HG03457 (cell line): ENCODE measurements around the gene EPHX1.
"Not testable (repeated sequence)": the region's sequence is repeated elsewhere in the genome, so short reads cannot be mapped to it uniquely, and the experiment has no call there.

ENCODE experiments used
- ATAC-seq: cut with Tn5 transposase; IDR thresholded peaks from one replicate; pipeline ENCODE4 v1.9.1; 2021; ENCODE audit warnings: moderate number of reproducible peaks; ENCODE audit not compliant: unreplicated experiment

The EPHX1 gene

DNA sequence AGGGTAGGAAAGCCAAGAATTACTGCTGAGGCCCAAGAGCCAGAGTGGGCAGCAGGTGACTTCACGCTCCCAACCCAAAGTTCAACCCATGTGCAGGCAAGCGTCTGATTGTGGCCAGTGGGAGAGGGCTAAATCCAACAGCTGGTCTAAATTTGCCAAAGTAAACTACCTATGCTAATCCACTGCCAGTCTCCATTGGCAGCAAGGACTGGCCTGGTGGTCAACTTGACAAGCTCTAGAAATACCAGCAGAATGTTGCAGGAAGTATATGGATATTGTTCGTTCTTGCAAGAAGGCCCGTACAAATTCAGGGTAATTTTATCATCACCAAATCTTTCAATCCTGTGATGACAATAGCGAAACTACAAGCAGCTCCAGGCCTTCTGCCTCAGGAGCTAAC is 70.7 kb downstream of the EPHX1 start:
- no peak for ATAC-seq

GRCh38 chr1:225881081-225881958 is 71.4 kb downstream of the EPHX1 start:
- no peak for ATAC-seq

- ATAC-seq = peak; percentile 53
These were observed 72.2 kb downstream of the EPHX1 start, which contains the start of gene TMEM63A for GRCh38 chr1:225881959-225882693. TMEM63A (minus strand) TSS chr1:225882380; CDS start chr1:225877580, 4,800 bp downstream.

- ATAC-seq = peak; percentile 12
These were observed 73.0 kb downstream of the EPHX1 start for GRCh38 chr1:225882694-225883615.

- no peak for ATAC-seq
These were observed 73.8 kb downstream of the EPHX1 start for GRCh38 chr1:225883616-225884265.

- ATAC-seq = no peak
These were observed 75.4 kb downstream of the EPHX1 start for GRCh38 chr1:225885336-225885735.

- ATAC-seq = no peak
These were observed 76.5 kb downstream of the EPHX1 start for GRCh38 chr1:225886159-225887029.

DNA sequence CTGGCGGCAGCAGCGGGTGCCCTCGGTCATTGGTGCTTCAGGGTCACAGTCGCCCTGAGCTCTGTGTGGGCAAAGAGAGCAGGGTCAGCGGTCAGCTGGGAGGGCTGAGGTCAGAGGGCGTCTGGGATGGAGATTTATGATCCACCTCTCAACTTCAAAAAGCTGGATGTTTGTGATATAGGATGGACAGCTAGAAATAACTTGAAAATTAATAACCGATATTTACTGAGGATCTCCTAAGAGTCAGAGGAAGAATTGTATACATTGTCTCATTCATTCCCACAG is 77.0 kb downstream of the EPHX1 start:
- ATAC-seq = no peak

DNA sequence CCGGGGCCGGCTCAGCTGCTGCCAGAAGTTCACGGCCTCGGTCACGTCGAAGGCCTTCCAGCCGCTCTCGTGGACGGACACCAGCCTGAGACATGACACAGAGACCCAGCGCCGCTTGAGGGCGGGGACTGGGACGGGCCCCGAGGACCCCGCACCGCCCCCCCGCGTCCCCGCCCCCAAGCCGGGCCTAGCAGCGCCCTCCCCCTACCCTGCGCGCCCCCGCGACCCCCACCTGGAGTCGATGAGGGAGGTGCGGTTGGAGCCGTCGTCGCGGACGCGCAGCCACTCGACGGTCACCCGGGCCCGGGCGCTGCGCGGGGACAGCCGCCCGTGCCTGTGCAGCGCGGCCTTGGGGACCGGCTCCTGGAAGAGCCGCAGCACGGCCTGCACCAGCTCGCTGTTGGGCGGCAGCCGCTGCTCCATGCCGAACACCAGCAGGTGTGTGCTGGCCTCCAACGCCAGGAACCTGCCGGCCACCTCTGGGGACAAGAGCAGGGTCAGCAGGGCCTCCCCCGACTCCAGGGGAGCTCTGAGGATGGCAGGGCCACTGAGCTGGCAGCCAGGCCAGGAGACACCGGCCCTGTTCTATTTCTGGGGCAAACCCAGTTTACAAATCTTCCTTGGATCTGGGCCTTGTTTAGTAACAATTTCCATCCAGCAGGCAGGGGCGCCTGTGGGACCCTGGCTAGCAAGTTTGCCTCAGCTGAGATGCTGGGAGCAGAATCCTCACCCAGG is 77.8 kb downstream of the EPHX1 start:
- not testable (repeated sequence) for ATAC-seq

GRCh38 chr1:225888289-225888897 is 78.5 kb downstream of the EPHX1 start:
- ATAC-seq = no peak

GRCh38 chr1:225888898-225889601 is 79.1 kb downstream of the EPHX1 start, which contains the start of gene LEFTY1:
LEFTY1 (minus strand) TSS chr1:225889146; CDS start chr1:225889066, 80 bp downstream.
- ATAC-seq = no peak

DNA sequence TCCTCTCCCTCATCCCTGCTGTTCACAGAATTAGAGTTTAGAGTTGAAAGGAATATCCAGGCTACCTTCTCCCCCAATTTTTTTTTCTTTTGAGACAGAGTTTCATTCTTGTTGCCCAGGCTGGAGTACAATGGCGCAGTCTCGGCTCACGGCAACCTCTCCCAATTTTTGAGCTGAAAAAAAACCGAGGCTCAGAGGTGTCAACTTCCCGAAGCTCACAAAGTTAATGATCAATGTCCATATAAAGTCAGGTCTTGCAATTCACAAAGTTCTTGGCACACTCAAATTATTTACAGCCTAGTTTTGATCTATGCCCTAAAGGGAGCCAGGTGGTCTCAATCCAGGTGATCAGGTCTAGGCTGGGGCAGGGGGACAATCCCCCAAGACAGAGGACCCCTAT is 79.8 kb downstream of the EPHX1 start:
- no peak for ATAC-seq

DNA sequence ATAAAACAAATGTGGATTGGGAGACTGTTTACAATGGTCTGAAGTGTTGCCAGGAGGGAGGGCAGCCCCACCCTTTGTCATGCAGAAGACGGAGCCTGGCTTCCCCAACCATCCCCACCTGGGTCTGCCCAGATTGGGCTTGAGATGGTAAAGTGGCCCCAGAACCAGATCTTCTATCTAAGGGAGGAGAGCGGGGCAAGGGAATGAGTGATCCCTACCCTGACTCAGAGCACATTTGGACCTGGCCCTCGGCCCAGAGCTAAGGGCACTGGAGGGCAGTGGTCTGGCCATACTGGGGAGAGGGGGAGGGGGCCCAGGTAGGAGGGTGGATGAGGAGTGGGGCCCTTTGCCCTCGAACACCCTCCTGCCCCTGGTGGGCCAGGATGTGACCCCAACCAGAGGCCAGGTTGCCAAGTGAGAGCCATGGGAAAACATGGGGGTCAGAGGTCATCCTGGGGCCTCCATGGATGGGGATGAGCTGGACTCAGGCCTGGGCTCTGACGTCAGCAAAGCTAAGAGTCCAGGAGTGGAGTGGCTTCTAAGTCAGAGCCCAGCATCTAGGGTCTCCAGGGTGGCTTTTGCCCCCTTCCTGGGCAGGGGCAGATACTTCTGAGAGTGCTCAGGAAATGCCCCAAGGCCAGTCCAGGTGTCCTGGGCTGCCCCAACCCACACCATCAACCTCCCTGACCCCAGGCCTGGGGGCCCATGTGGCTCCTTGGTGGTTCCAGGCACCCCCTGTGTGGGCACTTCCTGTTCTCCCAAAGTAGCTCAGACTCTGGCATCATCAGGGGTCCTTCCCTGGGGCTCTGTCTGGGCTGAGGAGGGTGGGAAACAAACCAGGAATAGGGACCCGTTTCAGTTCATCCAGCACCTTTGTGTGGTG is 80.7 kb downstream of the EPHX1 start:
- no peak for ATAC-seq

DNA sequence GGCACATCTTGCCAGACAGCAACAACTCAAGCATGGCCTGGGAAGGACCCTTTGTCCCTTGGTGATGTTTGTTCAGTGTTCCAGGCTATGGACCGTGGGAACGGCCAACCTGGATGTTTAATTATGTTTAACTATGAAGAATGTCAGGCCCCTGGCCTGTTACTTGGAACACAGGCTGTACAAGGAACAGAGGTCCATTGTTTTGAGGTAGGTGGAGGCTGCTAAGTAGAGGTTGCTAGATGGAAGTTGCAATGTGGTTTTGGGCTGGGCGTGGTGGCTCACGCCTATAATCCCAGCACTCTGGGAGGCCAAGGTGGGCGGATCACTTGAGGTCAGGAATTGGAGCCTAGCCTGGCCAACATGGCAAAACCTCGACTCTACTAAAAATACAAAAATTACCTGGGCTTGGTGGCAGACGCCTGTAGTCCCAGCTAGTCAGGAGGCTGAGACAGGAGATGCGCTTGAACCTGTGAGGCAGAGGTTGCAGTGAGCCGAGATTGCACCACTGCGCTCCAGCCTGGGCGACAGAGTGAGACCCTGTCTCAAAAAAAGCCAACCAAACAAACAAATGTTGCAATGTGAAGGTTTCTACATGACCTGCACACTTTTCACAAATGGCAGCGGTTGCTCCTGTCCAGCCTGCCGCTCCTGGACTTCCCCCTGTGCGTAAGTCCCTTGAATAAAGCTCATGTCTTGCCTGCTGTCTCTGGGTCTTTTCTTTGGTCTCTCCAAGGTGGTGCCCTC is 81.5 kb downstream of the EPHX1 start:
- no peak for ATAC-seq

DNA sequence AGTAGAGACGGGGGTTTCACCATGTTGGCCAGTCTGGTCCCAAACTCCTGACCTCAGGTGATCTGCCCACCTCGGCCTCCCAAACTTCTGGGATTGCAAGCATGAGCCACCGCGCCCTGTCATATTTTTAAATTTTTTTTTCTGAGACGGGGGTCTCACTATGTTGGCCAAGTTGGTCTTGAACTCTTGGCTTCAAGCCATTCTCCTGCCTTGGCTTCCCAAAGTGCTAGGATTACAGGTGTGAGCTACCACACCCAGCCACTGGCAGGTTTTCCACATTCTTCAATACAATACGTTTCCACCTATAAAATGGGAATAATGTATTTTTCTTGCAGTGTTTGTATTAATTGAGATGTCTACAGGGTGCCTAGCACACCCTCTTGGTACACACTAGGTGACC is 82.4 kb downstream of the EPHX1 start:
- ATAC-seq = no peak
